WTC11 (cell line): ENCODE data around the gene UCHL3. TPM values are rescaled to one million over a fixed set of nuclear protein-coding genes. Genes with fewer than 3 reads are reported as not detected.

Experiments used
- ATAC-seq: fragments of 200-7000 bp; cut with Tn5 transposase; 2 replicates; pipeline ENCODE4 v1.10.0; 2021; ENCODE audit warnings: mild to moderate bottlenecking, moderate library complexity
- CTCF ChIA-PET: fragments of 300-600 bp; sonication (Branson Sonifier 250); formaldehyde crosslinking; loops from one replicate; lab custom pipeline; 2021; ENCODE audit warnings: antibody characterized with exemption; lab: Charles Lee
- POLR2A ChIA-PET: fragments of 350-600 bp; sonication (Branson Sonifier 250); formaldehyde crosslinking; loops from one replicate; lab custom pipeline; 2021; ENCODE audit warnings: antibody characterized with exemption; lab: Charles Lee
- DNase-seq: peaks from one replicate; pipeline ENCODE4 v3.0.0; 2021; ENCODE audit warnings: low spot score
- H3K27ac Mint-ChIP-seq: 2 replicates; pipeline ENCODE4 v1.8.0; 2021; ENCODE audit warnings: mixed read lengths
- H3K27me3 Mint-ChIP-seq: 2 replicates; pipeline ENCODE4 v1.8.0; 2021; ENCODE audit warnings: low read depth, mild to moderate bottlenecking, moderate library complexity, mixed read lengths
- H3K36me3 Mint-ChIP-seq: 2 replicates; pipeline ENCODE4 v1.8.0; 2021; ENCODE audit warnings: mixed read lengths
- H3K4me1 Mint-ChIP-seq: 2 replicates; pipeline ENCODE4 v1.8.0; 2022; ENCODE audit warnings: mixed read lengths
- H3K4me3 Mint-ChIP-seq: 2 replicates; pipeline ENCODE4 v1.8.0; 2021; ENCODE audit warnings: mild to moderate bottlenecking, moderate library complexity, mixed read lengths
- H3K9me3 Mint-ChIP-seq: 2 replicates; pipeline ENCODE4 v1.8.0; 2021; ENCODE audit warnings: mixed read lengths
- ATF6 ChIP-seq: sonication (generic); formaldehyde crosslinking; IDR thresholded peaks from 2 replicates; pipeline ENCODE4 v1.8.1; 2023; ENCODE audit warnings: mild to moderate bottlenecking, missing genetic modification reagents
- EMX1 ChIP-seq: fragments of 250-450 bp; sonication (Bioruptor Pico); IDR thresholded peaks from 2 replicates; pipeline ENCODE4 v1.8.0; 2021; ENCODE audit warnings: mild to moderate bottlenecking
- ERG ChIP-seq: fragments of 250-450 bp; sonication (Bioruptor Pico); IDR thresholded peaks from 2 replicates; pipeline ENCODE4 v1.8.0; 2021; ENCODE audit warnings: mild to moderate bottlenecking
- ETV6 ChIP-seq: sonication (generic); formaldehyde crosslinking; IDR thresholded peaks from 2 replicates; pipeline ENCODE4 v1.8.1; 2022; ENCODE audit warnings: mild to moderate bottlenecking, missing genetic modification reagents
- FOXJ3 ChIP-seq: sonication (generic); formaldehyde crosslinking; IDR thresholded peaks from 2 replicates; pipeline ENCODE4 v1.9.0; 2021; ENCODE audit warnings: missing genetic modification reagents, mild to moderate bottlenecking, borderline replicate concordance
- FOXP1 ChIP-seq: sonication (generic); formaldehyde crosslinking; IDR thresholded peaks from 2 replicates; pipeline ENCODE4 v1.8.0; 2022; ENCODE audit warnings: missing genetic modification reagents, mild to moderate bottlenecking, moderate library complexity, borderline replicate concordance
- GABPB1 ChIP-seq: sonication (generic); formaldehyde crosslinking; IDR thresholded peaks from 2 replicates; pipeline ENCODE4 v1.8.1; 2023; ENCODE audit warnings: mild to moderate bottlenecking, missing genetic modification reagents
- JUN ChIP-seq: sonication (generic); formaldehyde crosslinking; IDR thresholded peaks from 2 replicates; pipeline ENCODE4 v1.8.0; 2023; ENCODE audit warnings: mild to moderate bottlenecking, missing genetic modification reagents
- MLX ChIP-seq: sonication (generic); formaldehyde crosslinking; IDR thresholded peaks from 2 replicates; pipeline ENCODE4 v1.8.1; 2023; ENCODE audit warnings: mild to moderate bottlenecking, missing genetic modification reagents, moderate library complexity
- MXD4 ChIP-seq: fragments of 250-450 bp; sonication (Bioruptor Pico); IDR thresholded peaks from 2 replicates; pipeline ENCODE4 v1.8.0; 2021; ENCODE audit warnings: mild to moderate bottlenecking, moderate library complexity, borderline replicate concordance
- NFATC4 ChIP-seq: fragments of 250-450 bp; sonication (Bioruptor Pico); IDR thresholded peaks from 2 replicates; pipeline ENCODE4 v1.9.0; 2021; ENCODE audit warnings: mild to moderate bottlenecking
- NFYB ChIP-seq: sonication (generic); formaldehyde crosslinking; conservative IDR thresholded peaks from 2 replicates; pipeline ENCODE4 v1.8.0; 2022; ENCODE audit warnings: low read depth, missing genetic modification reagents
- NR3C1 ChIP-seq: sonication (generic); formaldehyde crosslinking; conservative IDR thresholded peaks from 2 replicates; pipeline ENCODE4 v1.8.1; 2023; ENCODE audit warnings: low read depth, mild to moderate bottlenecking, missing genetic modification reagents
- PREB ChIP-seq: sonication (generic); formaldehyde crosslinking; IDR thresholded peaks from 2 replicates; pipeline ENCODE4 v1.8.1; 2022; ENCODE audit warnings: mild to moderate bottlenecking, missing genetic modification reagents, moderate library complexity, borderline replicate concordance
- SMAD4 ChIP-seq: sonication (generic); formaldehyde crosslinking; IDR thresholded peaks from 2 replicates; pipeline ENCODE4 v1.8.0; 2022; ENCODE audit warnings: mild to moderate bottlenecking, missing genetic modification reagents
- SP1 ChIP-seq: sonication (generic); formaldehyde crosslinking; conservative IDR thresholded peaks from 2 replicates; pipeline ENCODE4 v1.8.1; 2022; ENCODE audit warnings: missing genetic modification reagents
- TEAD4 ChIP-seq: sonication (generic); formaldehyde crosslinking; IDR thresholded peaks from 2 replicates; pipeline ENCODE4 v1.8.0; 2022; ENCODE audit warnings: mild to moderate bottlenecking, missing genetic modification reagents
- ZSCAN18 ChIP-seq: fragments of 250-450 bp; sonication (Bioruptor Pico); IDR thresholded peaks from 2 replicates; pipeline ENCODE4 v2.1.2; 2022; ENCODE audit warnings: mild to moderate bottlenecking, moderate library complexity
- total RNA-seq: library from RNA; stranded (reverse); gene quantifications from 3 replicates; pipeline ENCODE4 v1.2.3, GENCODE V29; 2021
- TF ChIP-seq, protein P1 (sequence below): sonication (generic); formaldehyde crosslinking; IDR thresholded peaks from 2 replicates; pipeline ENCODE4 v1.8.0; 2023; ENCODE audit warnings: mild to moderate bottlenecking, missing genetic modification reagents
- TF ChIP-seq, protein P2 (sequence below): sonication (generic); formaldehyde crosslinking; IDR thresholded peaks from 2 replicates; pipeline ENCODE4 v1.8.1; 2022; ENCODE audit warnings: low read depth, missing genetic modification reagents, borderline replicate concordance

The UCHL3 gene
- total RNA-seq, 1 experiment from 2014 or later: 46.9 TPM

GRCh38 chr13:75549262-75550158 is at the start of gene UCHL3 (continued):
- no peak for TF ChIP-seq ZSCAN18
- TF ChIP-seq, protein P1, sequence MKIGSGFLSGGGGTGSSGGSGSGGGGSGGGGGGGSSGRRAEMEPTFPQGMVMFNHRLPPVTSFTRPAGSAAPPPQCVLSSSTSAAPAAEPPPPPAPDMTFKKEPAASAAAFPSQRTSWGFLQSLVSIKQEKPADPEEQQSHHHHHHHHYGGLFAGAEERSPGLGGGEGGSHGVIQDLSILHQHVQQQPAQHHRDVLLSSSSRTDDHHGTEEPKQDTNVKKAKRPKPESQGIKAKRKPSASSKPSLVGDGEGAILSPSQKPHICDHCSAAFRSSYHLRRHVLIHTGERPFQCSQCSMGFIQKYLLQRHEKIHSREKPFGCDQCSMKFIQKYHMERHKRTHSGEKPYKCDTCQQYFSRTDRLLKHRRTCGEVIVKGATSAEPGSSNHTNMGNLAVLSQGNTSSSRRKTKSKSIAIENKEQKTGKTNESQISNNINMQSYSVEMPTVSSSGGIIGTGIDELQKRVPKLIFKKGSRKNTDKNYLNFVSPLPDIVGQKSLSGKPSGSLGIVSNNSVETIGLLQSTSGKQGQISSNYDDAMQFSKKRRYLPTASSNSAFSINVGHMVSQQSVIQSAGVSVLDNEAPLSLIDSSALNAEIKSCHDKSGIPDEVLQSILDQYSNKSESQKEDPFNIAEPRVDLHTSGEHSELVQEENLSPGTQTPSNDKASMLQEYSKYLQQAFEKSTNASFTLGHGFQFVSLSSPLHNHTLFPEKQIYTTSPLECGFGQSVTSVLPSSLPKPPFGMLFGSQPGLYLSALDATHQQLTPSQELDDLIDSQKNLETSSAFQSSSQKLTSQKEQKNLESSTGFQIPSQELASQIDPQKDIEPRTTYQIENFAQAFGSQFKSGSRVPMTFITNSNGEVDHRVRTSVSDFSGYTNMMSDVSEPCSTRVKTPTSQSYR (CRISPR knock-in tag): no peak
- TF ChIP-seq TEAD4 (CRISPR knock-in tag): no peak
- no peak; the same call in 1 of the 2 replicates for TF ChIP-seq PREB (CRISPR knock-in tag)
- no peak for TF ChIP-seq NFYB
- TF ChIP-seq MXD4 (CRISPR knock-in tag): no peak
- no peak for TF ChIP-seq JUN
- TF ChIP-seq ATF6: no peak
- peak; percentile 21 for TF ChIP-seq GABPB1 (CRISPR knock-in tag)
- 0 out of 2 replicates have a peak, but pooled peaks have one; percentile 36 for TF ChIP-seq ETV6 (CRISPR knock-in tag)
- no peak for TF ChIP-seq MLX
- TF ChIP-seq EMX1 (CRISPR knock-in tag): no peak
- TF ChIP-seq SMAD4 (CRISPR knock-in tag): no peak
- TF ChIP-seq, protein P2, sequence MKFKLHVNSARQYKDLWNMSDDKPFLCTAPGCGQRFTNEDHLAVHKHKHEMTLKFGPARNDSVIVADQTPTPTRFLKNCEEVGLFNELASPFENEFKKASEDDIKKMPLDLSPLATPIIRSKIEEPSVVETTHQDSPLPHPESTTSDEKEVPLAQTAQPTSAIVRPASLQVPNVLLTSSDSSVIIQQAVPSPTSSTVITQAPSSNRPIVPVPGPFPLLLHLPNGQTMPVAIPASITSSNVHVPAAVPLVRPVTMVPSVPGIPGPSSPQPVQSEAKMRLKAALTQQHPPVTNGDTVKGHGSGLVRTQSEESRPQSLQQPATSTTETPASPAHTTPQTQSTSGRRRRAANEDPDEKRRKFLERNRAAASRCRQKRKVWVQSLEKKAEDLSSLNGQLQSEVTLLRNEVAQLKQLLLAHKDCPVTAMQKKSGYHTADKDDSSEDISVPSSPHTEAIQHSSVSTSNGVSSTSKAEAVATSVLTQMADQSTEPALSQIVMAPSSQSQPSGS (CRISPR knock-in tag): no peak
- TF ChIP-seq NFATC4 (CRISPR knock-in tag): no peak

DNA sequence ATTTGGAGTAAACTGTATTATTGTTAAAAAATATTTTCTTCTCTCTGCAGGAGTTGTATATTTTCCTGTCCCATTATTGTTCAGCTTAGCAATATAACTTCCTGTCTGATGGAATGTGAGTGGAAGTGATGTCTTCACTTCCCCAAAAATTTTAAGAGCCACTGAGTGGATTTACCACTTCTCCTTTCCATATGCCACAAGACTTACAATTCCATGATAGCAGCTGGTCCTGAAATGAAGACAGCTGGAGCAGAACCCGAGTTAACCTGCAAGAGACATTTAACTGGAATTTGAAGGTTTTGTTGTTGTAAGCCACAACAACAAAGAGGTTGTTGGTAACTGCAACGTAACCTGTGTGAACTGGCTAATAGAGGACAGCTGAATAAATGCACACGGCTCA is 44.3 kb upstream of the UCHL3 start:
- H3K4me3 Mint-ChIP-seq: no peak overlapping the region
- CTCF ChIA-PET: no interaction called here
- no peak for TF ChIP-seq FOXJ3 (CRISPR knock-in tag)
- TF ChIP-seq NFATC4 (CRISPR knock-in tag): no peak
- TF ChIP-seq NR3C1 (CRISPR knock-in tag): no peak
- TF ChIP-seq, protein P1 (CRISPR knock-in tag): no peak
- no peak for TF ChIP-seq ERG (CRISPR knock-in tag)
- TF ChIP-seq SP1 (CRISPR knock-in tag): no peak
- no peak for TF ChIP-seq FOXP1 (CRISPR knock-in tag)

More for the DNA sequence above, 44.3 kb upstream of the UCHL3 start:
- Mint-ChIP-seq H3K9me3 (peaks cover 5% of the 10 kb centered on the region), H3K27me3 (no peaks in the 10 kb centered on the region), H3K36me3 (no peaks in the 10 kb centered on the region), H3K4me1 (no peaks in the 10 kb centered on the region), H3K27ac (no peak overlapping the region)
- DNase-seq (no peak), ATAC-seq (no peak)
- POLR2A ChIA-PET: no interaction called here
